Ascending aorta (tissue), 2 donors: ENCODE results near the gene RNF7. TPM values are rescaled to one million over a fixed set of nuclear protein-coding genes. Genes with fewer than 3 reads are reported as not detected.

Experiments
- DNase-seq, 2 donors: peaks; one replicate each; pipeline ENCODE4 v3.0.0-alpha.2; 2019; ENCODE audit warnings: low spot score in 2 of 2
- H3K27ac ChIP-seq, 2 donors: fragments of 200-600 bp; sonication (generic); one replicate each; pipeline ENCODE4 v1.5.1; 2016 to 2017; ENCODE audit warnings: mild to moderate bottlenecking in 1 of 2
- H3K27me3 ChIP-seq: fragments of 200-600 bp; sonication (generic); one replicate; pipeline ENCODE4 v1.5.1; 2017
- H3K36me3 ChIP-seq, 2 donors: fragments of 200-600 bp; sonication (generic); one replicate each; pipeline ENCODE4 v1.5.1; 2016
- H3K4me1 ChIP-seq, 2 donors: fragments of 200-600 bp; sonication (generic); one replicate each; pipeline ENCODE4 v1.5.1; 2016 to 2017; ENCODE audit warnings: mild to moderate bottlenecking in 1 of 2
- H3K4me3 ChIP-seq, 2 donors: fragments of 200-600 bp; sonication (generic); one replicate each; pipeline ENCODE4 v1.5.1; 2016 to 2017; ENCODE audit warnings: mild to moderate bottlenecking in 1 of 2
- H3K9me3 ChIP-seq, 2 donors: fragments of 200-600 bp; sonication (generic); one replicate each; pipeline ENCODE4 v1.5.1; 2016
- intact Hi-C: fragments of 100-400 bp; cut with DNase I; formaldehyde crosslinking; loops from one replicate; pipeline ENCODE4 v1.15.1; 2023
- total RNA-seq: library from RNA; depleted of rRNA; stranded (reverse); fragments of >200 nt; gene quantifications from one replicate; pipeline ENCODE4 v1.1.0, GENCODE V29; 2016
- TF ChIP-seq, protein P1 (sequence below), 3 experiments: fragments of 200-600 bp in 2 of 3; fragments of 450-650 bp in 1 of 3; sonication (generic) in 2 of 3; IDR thresholded peaks; one replicate each; pipeline ENCODE4 v1.5.1; 2016 to 2019; ENCODE audit warnings: antibody characterized with exemption in 3 of 3, mild to moderate bottlenecking in 1 of 3, moderate library complexity in 1 of 3

The RNF7 gene
- total RNA-seq, 1 donor from 2014 or later, result 32.1 TPM

DNA sequence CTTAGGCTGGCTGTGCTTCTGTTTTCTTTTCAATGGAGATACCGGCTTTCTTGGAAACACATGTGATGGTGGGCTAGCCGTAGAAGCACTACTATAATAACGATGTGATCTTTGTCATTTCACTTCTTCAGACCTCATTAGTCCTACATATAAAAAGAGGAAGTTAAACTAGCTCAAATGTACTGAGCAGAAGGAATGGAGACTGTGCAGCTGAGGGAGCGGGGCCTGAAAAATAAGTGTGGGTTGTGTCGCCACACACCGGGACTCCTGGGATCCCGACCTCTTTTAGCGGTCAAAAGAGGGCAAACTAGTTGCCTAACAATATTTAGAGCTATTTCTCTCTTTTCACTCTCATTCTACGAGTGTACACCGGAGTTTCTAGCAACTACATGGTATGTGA is 1.0 kb upstream of the RNF7 start:
- TF ChIP-seq, protein P1, sequence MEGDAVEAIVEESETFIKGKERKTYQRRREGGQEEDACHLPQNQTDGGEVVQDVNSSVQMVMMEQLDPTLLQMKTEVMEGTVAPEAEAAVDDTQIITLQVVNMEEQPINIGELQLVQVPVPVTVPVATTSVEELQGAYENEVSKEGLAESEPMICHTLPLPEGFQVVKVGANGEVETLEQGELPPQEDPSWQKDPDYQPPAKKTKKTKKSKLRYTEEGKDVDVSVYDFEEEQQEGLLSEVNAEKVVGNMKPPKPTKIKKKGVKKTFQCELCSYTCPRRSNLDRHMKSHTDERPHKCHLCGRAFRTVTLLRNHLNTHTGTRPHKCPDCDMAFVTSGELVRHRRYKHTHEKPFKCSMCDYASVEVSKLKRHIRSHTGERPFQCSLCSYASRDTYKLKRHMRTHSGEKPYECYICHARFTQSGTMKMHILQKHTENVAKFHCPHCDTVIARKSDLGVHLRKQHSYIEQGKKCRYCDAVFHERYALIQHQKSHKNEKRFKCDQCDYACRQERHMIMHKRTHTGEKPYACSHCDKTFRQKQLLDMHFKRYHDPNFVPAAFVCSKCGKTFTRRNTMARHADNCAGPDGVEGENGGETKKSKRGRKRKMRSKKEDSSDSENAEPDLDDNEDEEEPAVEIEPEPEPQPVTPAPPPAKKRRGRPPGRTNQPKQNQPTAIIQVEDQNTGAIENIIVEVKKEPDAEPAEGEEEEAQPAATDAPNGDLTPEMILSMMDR (IDR thresholded peaks at IDR 0.05), result no peak
- intact Hi-C loops, result loop anchor here (5.0 kb wide), 4 partner anchors 80 to 710 kb away; partner anchors contain the start of genes RASA2 and XRN1
- no peak for DNase-seq
- H3K9me3 ChIP-seq, result no peaks in the 10 kb centered on the region
- H3K4me1 ChIP-seq, result peaks cover 0 to 20% of the 10 kb centered on the region in 2 donors
- H3K27me3 ChIP-seq, result no peaks in the 10 kb centered on the region
- H3K4me3 ChIP-seq, result no peak overlapping the region
- H3K36me3 ChIP-seq, result no peaks in the 10 kb centered on the region
- peak overlapping the region in 1 of 2 donors; percentile 93 for H3K27ac ChIP-seq

DNA sequence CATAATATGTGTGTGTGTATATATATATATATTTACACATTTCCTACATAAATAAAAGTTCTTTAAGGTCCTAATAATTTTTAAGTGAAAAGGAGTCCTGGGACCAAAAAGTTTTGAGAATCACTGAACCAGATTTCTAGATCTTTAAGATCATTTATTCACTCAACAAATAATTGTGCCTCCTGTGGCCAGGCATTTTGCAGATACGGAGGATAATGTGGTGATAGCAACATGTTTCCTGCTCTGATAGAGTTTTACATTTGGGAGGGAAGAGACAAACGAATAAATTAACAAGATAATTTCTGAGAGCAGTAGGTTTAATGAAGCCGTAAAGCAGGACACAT is 448 bp upstream of the RNF7 start:
- Histone ChIP-seq H3K27ac (peak overlapping the region; percentile 93 to 99), H3K9me3 (no peaks in the 10 kb centered on the region), H3K4me3 (peak overlapping the region; percentile 91 to 97), H3K4me1 (peaks cover 0 to 22% of the 10 kb centered on the region in 2 donors), H3K27me3 (no peaks in the 10 kb centered on the region), H3K36me3 (no peaks in the 10 kb centered on the region)
- TF ChIP-seq, protein P1 (IDR thresholded peaks at IDR 0.05), result no peak
- no peak for DNase-seq
- intact Hi-C loops, result loop anchor here (1.0 to 5.0 kb wide), 8 partner anchors 26 to 710 kb away; partner anchors contain the start of genes ATP1B3, RASA2 and XRN1

DNA sequence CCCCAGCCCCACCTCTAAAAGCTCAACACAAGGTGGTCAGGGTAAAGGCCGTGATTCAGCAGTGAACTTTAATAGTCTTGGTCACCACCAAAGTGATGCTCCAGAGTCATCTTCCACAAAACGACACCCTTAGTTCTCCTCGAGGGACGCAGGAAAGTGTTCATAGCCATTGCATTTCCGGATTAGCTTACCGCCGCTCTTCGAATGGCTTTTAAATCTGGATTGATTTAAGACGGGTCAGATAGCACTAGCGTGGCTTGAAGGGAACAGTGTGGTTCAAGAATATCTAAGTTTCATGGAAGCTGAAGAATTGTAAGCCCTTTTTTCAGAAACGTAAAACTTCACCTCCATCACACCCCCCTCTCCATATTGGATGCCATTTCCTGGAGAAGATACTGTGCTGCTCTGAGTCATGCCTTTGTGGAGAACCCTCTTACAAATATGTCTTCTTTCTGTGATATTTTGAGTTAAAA is 829 bp downstream of the RNF7 start:
- Histone ChIP-seq H3K36me3 (no peaks in the 10 kb centered on the region), H3K27ac (peak overlapping the region; percentile 93 to 99), H3K27me3 (no peaks in the 10 kb centered on the region), H3K9me3 (no peaks in the 10 kb centered on the region), H3K4me1 (peaks cover 0 to 31% of the 10 kb centered on the region in 2 donors), H3K4me3 (peak overlapping the region; percentile 91 to 97)
- DNase-seq, result no peak
- TF ChIP-seq, protein P1 (IDR thresholded peaks at IDR 0.05), result no peak
- intact Hi-C loops, result loop anchor here (1.0 to 5.0 kb wide), 8 partner anchors 28 to 708 kb away; partner anchors contain the start of genes ATP1B3, RASA2 and XRN1

DNA sequence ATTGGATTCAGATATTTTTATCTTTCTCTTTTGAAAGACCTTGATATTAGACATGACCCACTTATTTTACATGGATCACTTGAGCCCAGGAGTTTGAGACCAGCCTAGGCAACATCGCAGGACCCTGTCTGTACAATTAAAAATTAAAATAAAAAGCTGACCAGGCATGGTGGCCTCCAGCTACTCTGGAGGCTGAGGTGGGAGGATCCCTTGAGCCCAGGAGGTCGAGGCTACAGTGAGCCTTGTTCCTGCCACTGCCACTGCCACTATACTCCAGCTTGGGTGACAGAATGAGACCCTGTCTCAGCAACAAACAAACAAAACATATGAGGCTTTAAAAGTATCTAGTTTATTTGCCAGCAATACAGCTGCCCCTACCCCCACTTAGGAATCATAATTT is 1.6 kb downstream of the RNF7 start:
- H3K27me3 ChIP-seq, result no peaks in the 10 kb centered on the region
- TF ChIP-seq, protein P1 (IDR thresholded peaks at IDR 0.05), result no peak
- peaks cover 2 to 4% of the 10 kb centered on the region in 2 donors for H3K36me3 ChIP-seq
- peaks cover 0 to 31% of the 10 kb centered on the region in 2 donors for H3K4me1 ChIP-seq
- no peak for DNase-seq
- H3K4me3 ChIP-seq, result peak overlapping the region; percentile 91 to 97
- H3K27ac ChIP-seq, result peak overlapping the region; percentile 93 to 99
- no peaks in the 10 kb centered on the region for H3K9me3 ChIP-seq
- intact Hi-C loops, result loop anchor here (5.0 kb wide), 4 partner anchors 82 to 708 kb away; partner anchors contain the start of genes RASA2 and XRN1

DNA sequence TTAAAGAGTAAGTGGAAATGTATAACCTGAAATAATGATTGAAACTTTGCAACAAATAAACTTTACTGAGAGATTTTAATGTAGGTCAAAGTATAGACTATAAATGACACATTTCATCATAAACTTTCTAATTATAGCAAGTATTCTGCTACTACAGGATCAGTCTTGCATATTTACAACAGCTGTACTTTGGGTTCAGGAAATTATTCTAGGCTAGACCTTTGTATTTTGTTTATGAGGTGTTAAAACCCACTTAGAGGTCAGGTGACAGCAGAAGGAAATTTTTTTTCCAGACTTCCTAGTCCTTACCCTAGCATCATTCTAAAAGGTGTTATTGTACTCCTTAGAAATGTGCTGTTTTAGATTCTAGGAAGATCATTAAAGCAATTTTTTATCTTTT is 2.3 kb downstream of the RNF7 start:
- H3K4me3 ChIP-seq, result peak overlapping the region; percentile 17 to 91
- H3K4me1 ChIP-seq, result peaks cover 0 to 31% of the 10 kb centered on the region in 2 donors
- H3K27ac ChIP-seq, result peak overlapping the region; percentile 19 to 22
- DNase-seq, result no peak
- no peaks in the 10 kb centered on the region for H3K27me3 ChIP-seq
- TF ChIP-seq, protein P1 (IDR thresholded peaks at IDR 0.05), result no peak
- peaks cover 9 to 10% of the 10 kb centered on the region in 2 donors for H3K36me3 ChIP-seq
- intact Hi-C loops, result no loop called here
- H3K9me3 ChIP-seq, result no peaks in the 10 kb centered on the region
